Activated effector memory CD4-positive, alpha-beta T cell treated with Interleukin-2 at 50 U/mL for 16 hours (primary cell): ENCODE results near the gene RPS8.
"Not testable (repeated sequence)": the region's sequence is repeated elsewhere in the genome, so short reads cannot be mapped to it uniquely, and the experiment has no call there.

Source experiments
- DNase-seq: peaks from one replicate; pipeline ENCODE4 v3.0.0-alpha.2; 2020

RPS8 gene

GRCh38 chr1:44803312-44804095, 28.2 kb downstream of the RPS8 start:
- DNase-seq: no peak

DNA sequence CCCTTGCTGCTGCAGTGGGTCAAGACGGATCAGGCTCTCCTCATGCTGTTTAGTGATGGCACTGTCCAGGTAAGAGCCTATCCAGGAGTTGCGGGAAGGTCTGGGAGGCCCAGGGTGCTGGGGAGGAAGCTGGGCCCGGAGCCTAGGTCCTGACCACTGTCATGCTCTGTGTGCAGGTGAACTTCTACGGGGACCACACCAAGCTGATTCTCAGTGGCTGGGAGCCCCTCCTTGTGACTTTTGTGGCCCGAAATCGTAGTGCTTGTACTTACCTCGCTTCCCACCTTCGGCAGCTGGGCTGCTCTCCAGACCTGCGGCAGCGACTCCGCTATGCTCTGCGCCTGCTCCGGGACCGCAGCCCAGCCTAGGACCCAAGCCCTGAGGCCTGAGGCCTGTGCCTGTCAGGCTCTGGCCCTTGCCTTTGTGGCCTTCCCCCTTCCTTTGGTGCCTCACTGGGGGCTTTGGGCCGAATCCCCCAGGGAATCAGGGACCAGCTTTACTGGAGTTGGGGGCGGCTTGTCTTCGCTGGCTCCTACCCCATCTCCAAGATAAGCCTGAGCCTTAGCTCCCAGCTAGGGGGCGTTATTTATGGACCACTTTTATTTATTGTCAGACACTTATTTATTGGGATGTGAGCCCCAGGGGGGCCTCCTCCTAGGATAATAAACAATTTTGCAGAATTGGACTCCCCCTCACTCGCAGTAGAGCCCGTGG, 30.1 kb downstream of the RPS8 start:
- DNase-seq: no peak

- no peak for DNase-seq
Measured at GRCh38 chr1:44806025-44806703, 30.8 kb downstream of the RPS8 start.

DNA sequence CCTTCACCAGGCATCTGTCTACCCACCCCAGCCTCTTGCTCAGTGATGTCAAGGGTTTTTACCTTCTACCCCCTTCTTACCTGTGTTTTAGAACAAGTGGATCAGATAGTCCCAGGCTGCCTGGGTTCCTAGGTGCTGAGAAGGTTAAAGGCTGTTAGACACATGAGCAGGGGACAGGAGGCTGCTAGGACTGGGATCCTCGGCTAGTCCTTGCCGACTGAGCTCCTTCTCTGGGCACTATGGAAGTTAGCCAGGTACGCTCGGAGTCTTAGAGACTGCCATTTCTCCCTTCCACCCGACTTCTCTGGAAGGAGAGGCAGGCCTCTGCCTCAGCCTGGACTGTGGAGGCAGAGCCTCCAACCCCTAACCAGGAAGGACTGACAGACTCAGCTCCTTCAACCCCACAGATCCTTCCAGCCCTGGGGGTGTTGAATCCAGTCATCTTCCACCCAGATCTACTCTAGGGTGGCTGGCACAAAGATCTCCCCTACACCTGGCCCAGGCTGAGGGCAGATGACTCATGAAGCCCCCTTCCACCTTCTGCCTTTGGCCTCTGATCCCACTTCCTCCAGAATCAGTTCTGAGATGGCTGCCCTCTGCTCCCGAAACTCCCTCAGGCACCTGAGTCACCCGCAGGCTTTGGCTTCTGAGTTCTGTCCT, 31.5 kb downstream of the RPS8 start, which contains the start of gene DYNLT4:
Gene DYNLT4 (minus strand): TSS at position 648 of the 660 bp plus-strand sequence. CDS start 683 bp downstream, outside the sequence.
- no peak for DNase-seq

- DNase-seq: peak; percentile 89
Measured at GRCh38 chr1:44807364-44808062, 32.2 kb downstream of the RPS8 start.

DNA sequence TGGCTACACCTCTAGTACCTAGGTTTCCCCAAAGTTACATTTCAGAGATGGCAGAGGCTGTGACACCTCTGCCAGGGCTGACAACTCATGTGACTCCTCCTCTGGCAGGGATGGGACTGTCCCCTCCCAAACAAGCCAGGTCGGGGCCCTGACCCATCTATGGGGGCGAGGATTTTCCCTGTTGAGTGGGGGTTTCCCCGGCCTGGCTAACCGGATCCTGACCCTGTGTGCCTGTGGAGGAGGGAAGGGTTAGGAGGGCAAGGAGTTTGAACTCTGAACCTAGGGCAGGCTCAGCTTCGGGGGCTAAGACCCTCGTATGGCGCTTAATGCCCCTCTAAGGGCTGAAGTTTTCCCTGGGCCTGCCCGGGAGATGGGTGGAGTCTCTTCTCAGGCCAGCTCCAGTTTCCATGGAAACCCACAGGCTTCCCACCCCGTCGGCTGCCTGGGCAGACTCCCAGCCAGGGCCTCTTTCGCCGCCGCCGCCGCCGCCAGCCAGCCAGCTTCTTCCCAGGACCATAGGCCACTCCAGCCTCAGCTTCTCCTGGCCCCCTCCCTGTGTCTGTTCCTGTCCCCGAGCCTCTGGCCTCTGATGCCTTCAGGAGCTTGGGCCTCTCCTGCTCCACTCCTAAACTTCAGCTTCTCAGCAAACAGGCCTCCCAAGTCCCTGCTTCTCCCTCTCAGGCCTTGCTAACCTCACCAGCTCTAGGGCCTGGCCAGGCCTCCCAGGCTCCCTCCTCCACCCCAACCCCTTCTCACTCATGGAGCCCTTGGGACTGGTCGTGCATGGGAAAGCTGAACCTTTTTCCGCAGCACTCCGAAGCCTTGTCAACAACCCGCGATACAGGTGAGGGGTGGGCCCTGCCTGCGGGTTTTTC, 33.0 kb downstream of the RPS8 start, which contains the start of gene BTBD19:
Gene BTBD19 (plus strand): TSS at position 461 of the 875 bp plus-strand sequence. CDS start 298 bp downstream, at position 759.
- peak; percentile 22 for DNase-seq

- peak; percentile 81 for DNase-seq
Measured at GRCh38 chr1:44808938-44809917, 33.9 kb downstream of the RPS8 start.

- DNase-seq: no peak
Measured at GRCh38 chr1:44810101-44810761, 34.9 kb downstream of the RPS8 start.

DNA sequence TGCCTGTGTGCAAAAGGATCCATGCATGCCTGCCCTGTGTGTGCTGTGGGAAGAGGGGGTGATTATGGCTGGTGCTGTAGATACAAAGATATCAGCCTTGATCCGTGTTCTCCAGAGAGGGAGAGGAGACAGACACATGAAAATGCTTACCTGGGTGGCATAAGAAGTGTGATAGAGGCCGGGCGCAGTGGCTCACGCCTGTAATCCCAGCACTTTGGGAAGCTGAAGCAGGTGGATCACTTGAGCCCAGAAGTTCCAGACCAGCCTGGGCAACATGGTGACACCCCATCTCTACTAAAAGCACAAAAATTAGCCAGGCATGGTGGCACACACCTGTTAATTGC, 35.4 kb downstream of the RPS8 start:
- not testable (repeated sequence) for DNase-seq

DNA sequence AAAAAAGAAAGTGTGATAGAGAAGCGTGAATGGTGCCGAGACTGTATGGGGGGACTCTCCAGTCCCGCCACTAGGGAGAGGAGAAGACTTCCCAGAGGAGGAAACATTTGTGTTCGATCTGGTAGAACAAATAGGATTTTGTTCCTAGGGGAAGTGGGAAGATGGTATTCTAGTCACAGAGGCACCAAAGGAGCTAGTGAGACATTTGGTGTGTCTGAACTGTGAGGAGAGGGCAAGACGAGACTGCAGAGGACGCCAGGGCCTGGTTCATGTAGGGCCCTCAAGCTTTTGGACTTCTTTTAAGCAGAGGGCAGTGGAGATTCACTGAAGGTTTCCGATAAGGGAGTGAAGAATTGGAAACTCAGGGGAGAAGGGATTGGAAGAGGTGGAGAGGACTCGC, 35.9 kb downstream of the RPS8 start:
- no peak for DNase-seq

- DNase-seq: no peak
Measured at GRCh38 chr1:44812822-44813543, 37.6 kb downstream of the RPS8 start.

DNA sequence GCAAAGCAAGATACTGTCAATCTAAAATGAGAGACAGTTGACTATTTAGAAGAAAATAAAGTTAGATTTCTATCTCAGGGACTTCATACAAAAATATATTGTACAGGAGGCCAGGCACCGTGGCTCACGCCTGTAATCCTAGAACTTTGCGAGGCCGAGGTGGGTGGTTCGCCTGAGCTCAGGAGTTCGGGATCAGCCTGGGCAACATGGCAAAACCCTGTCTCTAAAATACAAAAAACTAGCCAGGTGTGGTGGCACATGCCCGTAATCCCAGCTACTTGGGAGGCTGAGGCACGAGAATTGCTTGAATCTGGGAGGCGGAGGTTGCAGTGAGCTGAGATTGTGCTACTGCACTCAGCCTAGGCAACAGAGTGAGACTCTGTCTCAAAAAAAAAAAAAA, 40.6 kb downstream of the RPS8 start:
- not testable (repeated sequence) for DNase-seq

DNA sequence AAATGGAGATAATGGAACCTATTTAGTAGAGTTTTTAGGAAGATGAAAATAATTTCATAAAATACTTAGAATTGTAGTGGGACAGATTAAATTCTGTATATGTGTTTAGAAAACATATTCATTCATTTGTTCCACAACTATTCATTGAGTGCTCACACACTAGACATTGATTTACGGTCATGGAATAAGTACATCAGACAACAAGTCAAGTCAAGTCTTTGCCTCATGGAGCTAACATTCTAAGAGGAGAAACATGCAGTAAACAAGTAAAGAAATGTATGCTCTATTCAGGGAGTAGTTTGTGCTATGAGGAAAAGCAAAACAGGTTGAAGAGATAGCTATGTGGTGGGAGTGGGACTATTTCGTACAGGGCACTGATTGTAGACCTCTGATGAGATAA, 42.0 kb downstream of the RPS8 start:
- DNase-seq: no peak

- DNase-seq: no peak
Measured at GRCh38 chr1:44817771-44818495, 42.6 kb downstream of the RPS8 start.

GRCh38 chr1:44819196-44819607, 43.9 kb downstream of the RPS8 start:
- DNase-seq: no peak

GRCh38 chr1:44819608-44820327, 44.4 kb downstream of the RPS8 start:
- peak; percentile 72 for DNase-seq
